Iris pigment epithelial cell (primary cell): ENCODE data around the gene FOXN3.

ENCODE experiments used
- DNase-seq: peaks from one replicate; pipeline ENCODE4 v3.0.0-alpha.2; 2011; ENCODE audit warnings: low read depth

Gene FOXN3

DNA sequence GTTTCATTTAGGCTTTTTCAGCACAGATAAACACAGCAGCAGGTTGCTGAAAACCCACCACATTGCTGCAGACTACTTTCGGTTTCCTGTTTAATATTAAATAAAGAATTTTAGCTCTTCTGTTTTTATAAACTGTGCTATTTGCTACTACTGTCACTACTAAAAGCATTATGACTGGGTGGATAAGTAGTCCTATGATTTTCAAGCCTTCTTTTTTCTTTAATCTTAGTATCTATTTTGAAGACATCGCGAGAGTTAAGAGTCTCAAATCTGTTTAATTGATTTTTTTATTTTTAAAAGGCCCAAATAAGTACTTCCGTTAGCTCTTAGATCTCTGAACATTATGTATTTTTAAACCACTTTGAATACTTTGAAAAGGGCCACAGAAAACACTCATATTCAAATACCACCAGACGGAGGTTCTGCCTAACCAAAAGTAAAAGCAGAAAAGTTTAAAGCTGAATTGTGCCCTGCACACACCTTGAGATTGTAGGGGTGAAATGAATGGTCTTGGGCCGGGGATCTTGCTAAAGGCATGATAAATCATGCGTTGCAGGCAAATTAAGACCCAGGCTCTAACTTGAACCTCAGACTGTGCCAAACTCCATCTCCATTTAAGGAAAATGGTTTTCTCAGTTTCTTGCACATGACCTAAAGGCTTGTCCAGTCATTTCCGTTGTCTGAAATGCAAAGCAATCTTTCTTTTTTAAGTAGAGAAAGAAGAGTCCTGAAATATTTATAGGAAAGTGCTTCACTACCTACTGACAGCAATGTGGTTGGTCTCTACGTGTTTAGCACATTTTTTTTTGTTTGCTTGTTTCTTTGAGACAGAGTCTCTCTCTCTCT is 13.6 kb upstream of the FOXN3 start:
- peak; percentile 81 for DNase-seq

DNA sequence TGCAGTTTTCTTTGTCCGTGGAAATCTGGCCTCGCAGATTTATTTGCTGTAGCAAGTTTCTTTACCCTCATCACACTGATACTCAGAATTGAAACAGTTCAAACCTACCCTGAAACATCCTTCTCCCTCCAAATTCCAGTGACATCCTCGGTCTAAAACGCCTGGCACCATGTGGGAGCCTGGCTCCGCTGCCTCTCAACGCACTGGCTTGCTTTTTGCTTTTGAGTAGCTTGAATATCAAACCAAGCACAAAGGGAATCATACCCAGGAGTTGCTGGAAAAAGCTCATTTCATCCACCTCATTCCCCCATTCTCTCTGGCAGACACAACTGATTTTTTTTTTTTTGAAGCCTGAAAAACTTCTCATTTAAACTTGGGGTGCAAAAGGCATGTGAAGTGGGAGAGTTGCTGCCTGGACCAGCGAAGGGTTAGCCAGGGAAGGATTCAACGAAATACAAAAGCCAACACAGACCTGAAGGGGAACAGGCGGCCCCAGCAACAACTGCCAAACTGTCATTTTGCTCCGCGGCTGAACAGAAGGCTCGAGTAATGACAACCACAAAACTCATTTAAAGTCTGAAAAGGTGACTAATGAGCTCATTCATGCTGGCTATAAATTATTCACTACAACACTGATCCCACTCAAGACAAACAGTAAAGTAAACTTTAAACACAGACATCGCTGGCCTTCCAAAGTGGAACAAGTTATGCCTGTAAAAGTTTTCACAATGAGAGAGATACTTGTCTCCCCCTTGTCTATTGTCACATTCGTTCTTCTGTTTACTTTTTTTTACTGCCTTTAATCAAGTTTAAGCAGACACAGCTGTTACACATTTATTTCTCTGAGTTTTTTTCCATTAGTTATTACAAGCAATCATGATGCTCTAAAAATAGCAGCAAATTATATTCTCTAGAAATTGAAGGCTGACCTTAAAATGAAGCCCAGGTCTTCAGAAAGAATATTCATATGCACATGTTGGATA is 12.5 kb upstream of the FOXN3 start:
- DNase-seq = no peak

DNA sequence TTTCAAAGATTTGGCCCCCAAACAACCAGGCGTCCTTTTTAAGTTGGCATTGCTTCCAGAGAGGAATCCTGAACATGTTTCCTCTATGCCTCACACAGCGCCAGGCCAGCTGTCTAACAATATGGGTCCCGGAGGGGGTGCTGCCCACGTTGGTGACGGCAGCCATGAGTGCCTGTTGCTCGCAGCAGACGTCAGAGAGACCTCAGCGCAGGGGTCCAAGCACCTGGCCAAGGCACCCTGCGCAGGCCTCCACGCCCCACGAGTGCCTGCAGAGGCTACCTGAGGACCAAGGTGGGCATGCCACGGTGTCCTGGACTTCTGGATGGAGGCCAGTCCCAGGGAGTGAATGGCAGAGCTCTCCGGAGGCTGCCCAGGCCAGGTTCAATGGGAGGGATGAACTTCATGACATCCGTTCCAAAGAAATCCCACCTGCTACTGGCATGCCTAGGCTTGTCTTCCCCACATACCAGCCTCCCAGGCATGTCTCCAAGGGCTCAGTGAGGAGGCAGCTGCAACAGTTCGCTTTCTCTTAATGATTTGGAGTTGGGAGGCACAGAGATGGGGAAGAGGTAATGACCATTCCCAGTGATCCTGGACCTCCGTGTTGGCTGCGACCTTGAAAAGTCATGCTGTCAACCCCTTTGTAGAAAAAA is 11.6 kb upstream of the FOXN3 start:
- no peak for DNase-seq

DNA sequence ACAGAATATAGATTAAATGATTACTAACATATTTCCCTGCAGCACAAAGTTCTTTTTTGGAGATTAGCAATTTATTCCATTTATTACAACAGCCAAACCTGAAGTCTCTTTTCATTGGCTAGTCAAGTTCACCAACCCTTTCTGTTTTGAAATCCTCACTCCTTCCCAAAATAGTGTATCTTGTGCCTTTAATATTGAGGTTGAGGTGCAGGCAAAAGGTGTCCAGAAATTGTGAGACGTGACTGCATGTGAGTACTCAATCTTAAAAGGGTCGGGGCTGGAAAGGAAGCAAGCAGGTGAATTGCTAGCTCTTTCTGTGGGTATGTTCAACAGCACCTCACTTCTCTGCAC is 11.1 kb upstream of the FOXN3 start:
- no peak for DNase-seq

- no peak for DNase-seq
These were observed 10.6 kb upstream of the FOXN3 start for GRCh38 chr14:89427426-89428172.

DNA sequence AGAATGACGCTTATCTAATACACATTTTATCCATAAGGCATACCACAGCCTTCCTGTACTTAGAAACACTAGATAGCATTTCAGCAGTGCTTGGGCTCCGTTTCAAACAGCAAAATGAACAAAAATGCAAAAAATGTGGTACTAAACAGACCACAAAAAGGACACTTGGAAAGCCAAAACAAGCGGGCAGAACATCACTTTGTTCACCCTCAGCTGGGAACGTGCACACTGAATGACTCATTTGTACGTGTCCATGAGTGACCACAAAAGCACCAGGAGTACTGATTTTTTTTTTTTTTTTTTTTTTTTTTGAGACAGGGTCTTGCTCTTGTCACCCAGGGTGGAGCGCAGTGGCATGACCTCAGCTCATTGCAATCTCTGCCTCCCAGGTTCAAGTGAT is 8.9 kb upstream of the FOXN3 start:
- DNase-seq = peak; percentile 98

GRCh38 chr14:89424241-89424640 is 7.2 kb upstream of the FOXN3 start:
- DNase-seq = no peak

GRCh38 chr14:89422952-89423345 is 5.9 kb upstream of the FOXN3 start:
- DNase-seq = no peak

DNA sequence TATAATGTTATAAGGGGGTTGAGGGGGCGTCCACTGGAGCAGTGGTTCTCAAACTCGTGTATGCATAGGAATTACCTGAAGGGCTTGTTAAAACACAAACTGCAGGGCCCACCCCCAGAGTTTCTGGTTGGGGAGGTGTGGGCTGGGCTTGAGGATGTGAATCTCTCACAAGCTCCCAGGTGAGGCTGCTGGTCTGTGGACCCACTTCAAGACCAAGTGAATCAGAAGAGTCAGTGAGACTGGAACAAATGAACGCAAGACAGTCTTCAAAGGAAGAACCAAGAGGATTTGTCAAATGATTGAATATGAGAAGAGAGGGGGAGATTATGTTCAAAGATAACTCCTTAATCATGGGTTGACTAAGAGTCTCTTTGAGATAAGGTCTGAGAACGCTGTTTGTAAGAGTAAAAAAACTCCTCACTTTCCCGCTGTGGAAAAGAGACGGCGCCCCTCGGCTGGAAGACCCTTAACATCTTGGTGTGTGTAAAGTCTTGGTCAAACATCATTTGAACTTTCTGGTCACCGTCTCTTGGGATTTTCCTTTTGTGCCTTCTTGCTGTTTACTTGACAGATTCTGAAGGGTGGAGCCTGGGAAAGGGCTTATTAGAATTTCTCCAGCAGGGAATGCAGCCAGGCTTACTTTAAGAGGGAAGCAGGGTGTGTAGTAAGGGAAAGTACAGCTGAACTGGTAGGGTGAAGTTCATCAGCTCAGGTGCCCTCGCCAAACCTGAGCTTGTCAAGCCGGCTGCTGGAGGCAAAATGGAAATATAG is 5.3 kb upstream of the FOXN3 start:
- DNase-seq = no peak

GRCh38 chr14:89420502-89420901 is 3.5 kb upstream of the FOXN3 start:
- DNase-seq = no peak

DNA sequence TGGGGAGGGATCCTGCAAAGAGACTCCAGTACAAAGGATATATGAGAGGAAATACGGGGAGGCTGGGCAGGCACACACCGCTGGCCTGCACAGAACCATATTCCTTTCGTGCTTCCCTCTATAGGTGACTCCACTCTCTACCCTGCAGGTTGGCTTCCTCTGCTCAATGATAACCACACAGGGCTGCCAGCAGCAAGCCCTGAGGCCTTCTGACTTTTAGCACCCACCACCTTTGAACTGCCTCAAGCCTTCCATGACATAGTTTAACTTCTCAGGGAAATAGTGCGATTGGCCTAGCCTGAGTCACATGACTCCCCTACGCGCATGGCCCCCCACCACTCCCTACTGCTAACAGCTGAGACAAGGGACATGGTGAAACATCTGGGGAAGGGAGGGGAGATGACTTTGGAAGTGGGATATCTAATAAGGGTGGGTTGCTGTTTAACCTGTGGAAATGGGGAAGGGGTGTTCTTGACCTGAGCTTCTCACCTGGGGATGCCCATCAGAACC is 3.0 kb upstream of the FOXN3 start:
- DNase-seq = no peak

- no peak for DNase-seq
These were observed 1.9 kb upstream of the FOXN3 start for GRCh38 chr14:89418976-89419375.

DNA sequence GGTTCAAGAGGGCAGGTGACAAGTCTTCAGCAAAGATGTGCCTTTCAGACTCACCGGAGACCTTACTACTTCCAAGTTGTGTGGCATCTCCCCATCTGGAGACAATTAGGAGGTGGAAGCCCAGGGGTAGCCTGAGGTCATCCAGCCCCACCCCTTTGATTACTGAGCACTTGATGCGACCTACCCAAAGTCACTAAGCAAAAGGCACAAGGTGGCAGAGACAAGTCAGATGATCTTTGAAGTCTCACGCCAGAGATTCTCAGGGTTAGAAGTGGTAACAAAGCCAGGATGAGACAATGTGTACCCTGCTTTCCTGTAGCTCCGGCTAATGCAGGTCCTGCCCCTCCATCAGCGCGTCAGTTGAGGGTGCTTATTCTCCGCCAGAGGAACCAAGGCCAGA is 1.4 kb upstream of the FOXN3 start:
- no peak for DNase-seq

DNA sequence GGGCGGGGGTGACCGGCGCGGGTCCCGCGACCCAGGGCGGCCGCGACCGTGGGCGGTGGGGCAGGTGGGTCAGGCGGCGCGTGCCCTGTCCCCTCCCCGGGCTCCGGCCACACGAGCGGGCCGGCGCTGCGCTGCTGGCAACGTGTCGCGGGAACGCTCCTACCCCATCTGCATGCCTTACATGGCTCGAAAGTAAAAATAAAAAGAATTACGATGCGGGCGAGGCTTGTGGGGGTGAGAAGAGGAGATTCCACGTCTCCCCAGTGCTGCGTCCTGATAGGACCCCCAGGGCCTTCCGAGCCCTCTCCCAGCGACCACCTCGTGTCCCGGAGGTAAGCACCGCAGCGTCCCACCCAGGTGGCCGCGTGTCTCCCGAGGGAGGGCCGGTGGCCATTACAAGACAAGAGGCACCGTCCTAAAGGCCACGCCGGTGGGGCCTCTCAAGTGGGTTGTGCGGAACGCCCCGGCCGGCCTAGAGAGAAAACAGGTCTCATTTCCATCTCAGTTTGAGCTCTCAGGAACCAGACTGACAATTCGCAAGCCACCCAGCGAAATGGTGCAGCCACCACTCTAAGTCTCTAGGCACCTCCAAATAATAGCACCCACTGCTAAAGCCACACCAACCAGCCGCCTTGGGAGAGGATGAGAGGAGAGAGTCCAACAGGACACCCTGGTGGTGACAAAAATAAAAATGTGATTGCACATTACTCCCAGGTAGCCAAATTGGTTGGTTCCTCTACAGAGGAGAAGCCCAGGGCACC is 612 bp upstream of the FOXN3 start:
- peak; percentile 53 for DNase-seq

- peak; percentile 99 for DNase-seq
These were observed 734 bp downstream of the FOXN3 start for GRCh38 chr14:89416002-89416995.

DNA sequence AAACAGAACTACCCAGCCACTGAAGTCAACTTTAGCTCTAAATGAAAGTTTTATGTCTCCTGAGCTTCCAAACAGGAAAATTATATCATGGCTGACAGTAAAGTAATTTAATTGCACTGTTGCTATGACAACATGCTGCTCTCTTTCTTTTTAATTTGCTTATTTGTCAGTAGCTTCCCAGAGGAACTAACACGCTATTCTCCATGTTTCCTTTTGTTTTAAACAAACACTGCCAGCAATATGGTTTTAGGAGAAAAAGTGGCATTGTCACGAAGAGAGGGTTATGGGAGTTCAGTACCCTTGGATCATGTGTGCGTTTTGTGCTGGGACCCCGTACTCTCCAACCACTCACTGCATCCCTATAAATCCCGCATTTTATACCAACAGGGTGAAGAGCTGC is 1.9 kb downstream of the FOXN3 start:
- DNase-seq = no peak

DNA sequence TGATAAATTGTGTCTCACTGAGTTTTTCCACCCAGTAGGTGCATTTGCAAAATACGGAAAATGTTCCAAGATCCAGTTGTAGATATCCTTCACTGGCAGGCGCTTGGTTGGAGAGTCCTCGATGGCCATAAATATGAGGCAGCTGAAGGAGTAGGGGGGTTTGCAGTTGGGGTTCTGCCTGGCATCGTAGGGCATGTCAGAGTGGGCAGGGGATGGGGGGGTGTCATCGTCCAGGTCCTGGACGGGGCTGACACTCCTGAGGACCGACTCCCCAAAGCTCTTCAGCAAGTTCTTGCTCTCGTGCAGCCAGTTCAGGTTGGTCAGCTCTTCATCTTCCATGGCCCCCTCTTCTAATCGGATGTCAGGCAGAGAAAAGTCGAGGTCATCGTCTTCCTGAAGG is 5.1 kb downstream of the FOXN3 start:
- no peak for DNase-seq

DNA sequence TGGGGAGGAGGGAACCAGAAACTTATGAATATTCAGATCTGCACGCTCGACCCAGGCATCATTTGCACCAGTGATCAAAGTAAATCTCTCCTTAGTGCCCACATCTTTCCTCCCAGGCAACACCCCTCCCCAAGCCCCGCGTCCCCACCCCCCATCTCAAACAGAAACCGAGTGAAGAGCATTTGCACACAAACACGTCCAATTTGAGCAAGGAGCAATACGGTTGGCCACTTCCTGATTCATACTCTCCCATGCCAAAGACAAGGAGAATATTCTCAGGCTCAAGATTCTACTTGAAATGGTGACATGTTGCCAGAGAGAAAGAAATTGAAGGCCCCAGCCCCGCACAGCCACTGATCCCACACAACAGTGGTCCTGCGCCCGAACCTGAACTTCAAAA is 7.1 kb downstream of the FOXN3 start:
- no peak for DNase-seq
